ENCODE data around the gene KRT86. TPM values are rescaled to one million over a fixed set of nuclear protein-coding genes. Genes with fewer than 3 reads are reported as not detected.

KRT86 gene
- total RNA-seq, 1 donor from 2014 or later, result 0.96 TPM

DNA sequence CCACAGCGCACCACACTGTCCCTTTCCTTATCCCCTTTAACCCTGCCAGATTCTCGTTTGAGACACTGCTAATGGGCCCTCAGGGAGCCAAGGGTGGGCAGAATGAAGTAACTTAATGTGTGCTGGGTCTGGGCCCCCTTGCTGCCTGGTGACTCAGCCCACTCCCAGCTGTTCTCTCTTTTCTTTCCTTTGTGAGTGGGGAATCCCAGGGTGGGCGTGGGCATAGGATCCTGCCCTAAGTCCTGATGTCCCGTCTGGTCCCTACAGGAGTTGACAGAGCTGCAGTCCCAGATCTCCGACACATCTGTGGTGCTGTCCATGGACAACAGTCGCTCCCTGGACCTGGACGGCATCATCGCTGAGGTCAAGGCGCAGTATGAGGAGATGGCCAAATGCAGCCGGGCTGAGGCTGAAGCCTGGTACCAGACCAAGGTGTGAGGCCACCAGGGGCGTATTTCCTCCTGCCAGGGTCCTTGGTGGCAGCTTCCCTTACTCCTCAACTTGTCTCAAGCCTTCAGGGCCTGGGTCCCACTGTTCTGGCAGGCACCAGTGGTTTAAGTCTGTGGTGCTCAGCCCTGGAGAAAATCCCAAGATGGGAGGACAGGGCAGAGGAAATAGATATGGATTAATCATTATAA lies 33.1 kb upstream of the KRT86 start:
- TF ChIP-seq, protein P1, sequence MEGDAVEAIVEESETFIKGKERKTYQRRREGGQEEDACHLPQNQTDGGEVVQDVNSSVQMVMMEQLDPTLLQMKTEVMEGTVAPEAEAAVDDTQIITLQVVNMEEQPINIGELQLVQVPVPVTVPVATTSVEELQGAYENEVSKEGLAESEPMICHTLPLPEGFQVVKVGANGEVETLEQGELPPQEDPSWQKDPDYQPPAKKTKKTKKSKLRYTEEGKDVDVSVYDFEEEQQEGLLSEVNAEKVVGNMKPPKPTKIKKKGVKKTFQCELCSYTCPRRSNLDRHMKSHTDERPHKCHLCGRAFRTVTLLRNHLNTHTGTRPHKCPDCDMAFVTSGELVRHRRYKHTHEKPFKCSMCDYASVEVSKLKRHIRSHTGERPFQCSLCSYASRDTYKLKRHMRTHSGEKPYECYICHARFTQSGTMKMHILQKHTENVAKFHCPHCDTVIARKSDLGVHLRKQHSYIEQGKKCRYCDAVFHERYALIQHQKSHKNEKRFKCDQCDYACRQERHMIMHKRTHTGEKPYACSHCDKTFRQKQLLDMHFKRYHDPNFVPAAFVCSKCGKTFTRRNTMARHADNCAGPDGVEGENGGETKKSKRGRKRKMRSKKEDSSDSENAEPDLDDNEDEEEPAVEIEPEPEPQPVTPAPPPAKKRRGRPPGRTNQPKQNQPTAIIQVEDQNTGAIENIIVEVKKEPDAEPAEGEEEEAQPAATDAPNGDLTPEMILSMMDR (IDR thresholded peaks at IDR 0.05), result no peak
- H3K4me1 ChIP-seq, result peaks cover 16 to 27% of the 10 kb centered on the region in 2 donors
- no peak overlapping the region for H3K4me3 ChIP-seq
- H3K36me3 ChIP-seq, result no peaks in the 10 kb centered on the region
- H3K27me3 ChIP-seq, result no peaks in the 10 kb centered on the region
- DNase-seq (ENCODE audit: low spot score in 2 of 2), result no peak
- no peaks in the 10 kb centered on the region for H3K9me3 ChIP-seq
- H3K27ac ChIP-seq, result no peak overlapping the region
- intact Hi-C loops (cut with DNase I), result loop anchor here (10.0 kb wide), 1 partner anchor 207 kb away; no protein-coding TSS in a partner anchor

DNA sequence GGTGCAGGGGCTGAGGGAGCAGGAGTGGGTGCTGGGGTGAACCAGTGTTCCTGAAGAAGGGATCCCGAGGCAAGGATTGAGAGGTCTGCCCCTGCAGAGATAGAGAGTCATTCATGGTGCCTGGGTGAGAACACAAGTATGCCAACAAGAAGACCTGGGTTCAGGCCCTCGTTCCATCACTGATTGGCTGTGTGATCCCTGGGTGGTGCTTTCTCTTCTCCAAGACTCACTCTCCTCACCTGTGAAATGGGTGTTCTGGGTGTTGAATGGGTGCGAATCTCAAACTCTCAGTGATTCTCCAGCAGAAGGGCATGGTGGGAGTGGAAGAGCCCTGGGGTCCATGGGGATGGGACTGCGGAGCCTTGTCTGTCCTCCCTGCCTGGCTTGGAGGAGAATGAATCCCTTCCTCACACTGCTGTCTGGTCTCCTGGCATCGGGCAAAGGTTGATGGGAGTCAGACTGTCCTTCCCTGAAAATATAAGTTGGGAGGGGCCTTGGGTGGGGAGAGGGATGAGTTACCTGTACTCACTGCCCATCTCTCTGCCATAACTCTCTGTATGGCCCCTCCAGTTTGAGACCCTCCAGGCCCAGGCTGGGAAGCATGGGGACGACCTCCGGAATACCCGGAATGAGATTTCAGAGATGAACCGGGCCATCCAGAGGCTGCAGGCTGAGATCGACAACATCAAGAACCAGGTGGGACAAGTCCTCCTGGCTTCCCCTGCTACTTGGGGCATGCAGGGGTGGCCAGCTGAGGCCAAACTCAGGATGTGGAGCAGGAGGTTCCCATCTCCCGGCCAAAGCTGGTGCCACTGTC lies 31.8 kb upstream of the KRT86 start:
- no peak for DNase-seq (ENCODE audit: low spot score in 2 of 2)
- H3K36me3 ChIP-seq, result no peaks in the 10 kb centered on the region
- H3K27ac ChIP-seq, result peak overlapping the region; percentile 88 to 90
- peaks cover 16 to 39% of the 10 kb centered on the region in 2 donors for H3K4me1 ChIP-seq
- no peaks in the 10 kb centered on the region for H3K27me3 ChIP-seq
- intact Hi-C loops (cut with DNase I), result loop anchor here (10.0 kb wide), 1 partner anchor 208 kb away; no protein-coding TSS in a partner anchor
- H3K4me3 ChIP-seq, result no peak overlapping the region
- TF ChIP-seq, protein P1 (IDR thresholded peaks at IDR 0.05), result no peak
- no peaks in the 10 kb centered on the region for H3K9me3 ChIP-seq

DNA sequence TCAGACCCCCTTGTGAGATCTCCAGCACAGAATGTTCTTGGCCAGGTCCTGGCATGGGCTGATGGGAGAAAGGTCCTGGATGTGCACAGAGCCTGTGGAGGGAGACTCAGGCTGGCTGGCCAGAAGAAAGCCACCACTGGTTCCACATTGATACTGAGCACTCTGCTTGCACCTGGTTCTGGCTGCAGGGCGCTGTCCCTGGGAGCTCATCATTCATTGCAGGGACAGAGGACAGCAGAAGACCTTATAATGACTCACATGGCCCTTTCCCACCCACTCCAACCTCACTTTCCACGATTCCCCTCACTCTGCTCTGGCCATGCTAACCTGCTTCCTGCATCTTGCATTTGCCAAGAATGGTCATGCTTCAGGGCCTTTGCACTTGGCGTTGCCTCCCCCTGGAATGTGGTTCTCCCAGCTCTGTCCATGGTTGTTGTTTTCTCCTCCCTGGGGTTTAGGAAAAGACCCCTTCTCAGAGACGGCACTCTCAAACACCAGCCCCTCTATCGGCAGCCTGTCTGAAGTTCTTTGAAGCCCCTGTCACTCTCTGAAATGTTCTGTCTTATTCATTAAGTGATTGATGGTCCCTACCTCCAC lies 31.1 kb upstream of the KRT86 start:
- TF ChIP-seq, protein P1 (IDR thresholded peaks at IDR 0.05), result no peak
- intact Hi-C loops (cut with DNase I), result loop anchor here (10.0 kb wide), 1 partner anchor 209 kb away; no protein-coding TSS in a partner anchor

DNA sequence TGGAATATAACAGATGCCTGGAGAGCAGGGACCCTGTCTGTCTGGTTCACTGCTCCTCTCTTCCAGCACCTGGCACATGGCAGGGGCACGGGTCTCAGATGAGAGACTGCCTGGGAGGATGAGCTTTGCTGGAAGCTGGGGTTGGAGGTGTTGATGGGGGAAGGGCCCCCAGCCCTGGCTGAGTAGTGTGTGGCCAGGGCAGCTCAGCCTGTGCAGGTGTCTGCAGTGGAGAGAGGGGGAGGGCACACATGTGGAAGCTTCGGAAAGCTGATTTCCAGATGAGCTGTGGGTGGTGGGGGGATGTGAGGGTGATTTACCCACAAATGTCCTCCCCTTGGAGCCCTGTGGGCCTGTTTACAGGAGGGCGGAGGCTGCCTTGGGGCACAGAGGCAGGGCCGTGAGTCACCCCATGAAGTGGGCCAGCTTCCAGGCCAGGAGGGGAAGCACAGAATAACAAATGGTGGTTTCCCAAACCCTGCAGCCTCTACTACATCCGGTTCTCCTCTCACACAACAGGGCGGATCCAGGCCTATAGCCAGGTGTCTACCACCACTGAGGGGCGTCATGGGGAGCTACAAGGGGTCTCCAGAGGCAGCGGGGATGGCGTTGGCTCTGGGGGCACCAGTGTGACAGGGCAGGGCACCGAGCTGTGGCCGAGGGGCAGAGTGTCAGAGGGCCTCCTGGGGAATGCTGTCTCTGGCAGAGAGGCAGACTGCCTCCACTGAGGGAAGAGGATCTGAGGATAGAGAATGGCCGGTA lies 30.4 kb upstream of the KRT86 start:
- TF ChIP-seq, protein P1 (IDR thresholded peaks at IDR 0.05), result no peak

More for the DNA sequence above, 31.1 kb upstream of the KRT86 start:
- peak overlapping the region; percentile 88 to 90 for H3K27ac ChIP-seq
- H3K4me3 ChIP-seq, result no peak overlapping the region
- no peaks in the 10 kb centered on the region for H3K36me3 ChIP-seq
- no peaks in the 10 kb centered on the region for H3K9me3 ChIP-seq
- DNase-seq (ENCODE audit: low spot score in 2 of 2), result no peak
- peaks cover 16 to 46% of the 10 kb centered on the region in 2 donors for H3K4me1 ChIP-seq
- H3K27me3 ChIP-seq, result no peaks in the 10 kb centered on the region

GRCh38 chr12:52244615-52244994 lies 29.8 kb upstream of the KRT86 start:
- H3K27me3 ChIP-seq, result no peaks in the 10 kb centered on the region
- no peaks in the 10 kb centered on the region for H3K36me3 ChIP-seq
- TF ChIP-seq, protein P1 (IDR thresholded peaks at IDR 0.05), result no peak
- peak overlapping the region in 1 of 2 donors; percentile 31 for H3K4me3 ChIP-seq
- H3K9me3 ChIP-seq, result no peaks in the 10 kb centered on the region
- no peak for DNase-seq (ENCODE audit: low spot score in 2 of 2)
- H3K4me1 ChIP-seq, result peaks cover 20 to 56% of the 10 kb centered on the region in 2 donors
- H3K27ac ChIP-seq, result peak overlapping the region; percentile 88 to 90
- intact Hi-C loops (cut with DNase I), result loop anchor here (2.0 to 10.0 kb wide), 2 partner anchors 14 to 210 kb away; no protein-coding TSS in a partner anchor

More for the DNA sequence above, 30.4 kb upstream of the KRT86 start:
- H3K9me3 ChIP-seq, result no peaks in the 10 kb centered on the region
- peak; percentile 74 to 95 for DNase-seq (ENCODE audit: low spot score in 2 of 2)
- H3K4me1 ChIP-seq, result peaks cover 17 to 52% of the 10 kb centered on the region in 2 donors
- H3K36me3 ChIP-seq, result no peaks in the 10 kb centered on the region
- H3K4me3 ChIP-seq, result peak overlapping the region in 1 of 2 donors; percentile 31
- peak overlapping the region; percentile 88 to 90 for H3K27ac ChIP-seq
- intact Hi-C loops (cut with DNase I), result loop anchor here (2.0 to 10.0 kb wide), 2 partner anchors 13 to 209 kb away; no protein-coding TSS in a partner anchor
- no peaks in the 10 kb centered on the region for H3K27me3 ChIP-seq
